ENCODE data around the gene BACE1.

Gene BACE1

GRCh38 chr11:117256573-117256972 is 59.5 kb downstream of the BACE1 start:
- no peak for ATAC-seq (replicated peaks; ENCODE audit: extremely low read depth, poor library complexity, severe bottlenecking)

GRCh38 chr11:117255966-117256365 is 60.1 kb downstream of the BACE1 start:
- Mint-ChIP-seq H3K27me3 (no peaks in the 10 kb centered on the region), H3K9me3 (no peaks in the 10 kb centered on the region), H3K27ac (ENCODE audit: low read depth) (peak overlapping the region; percentile 9), H3K36me3 (ENCODE audit: insufficient read depth) (peaks cover 12% of the 10 kb centered on the region), H3K4me1 (peaks cover 5% of the 10 kb centered on the region), H3K4me3 (no peak overlapping the region)
- no peak for ATAC-seq (replicated peaks; ENCODE audit: extremely low read depth, poor library complexity, severe bottlenecking)
- DNase-seq (ENCODE audit: low spot score in 2 of 2): no peak

More at GRCh38 chr11:117256573-117256972, 59.5 kb downstream of the BACE1 start:
- H3K4me1 Mint-ChIP-seq: peaks cover 5% of the 10 kb centered on the region
- H3K36me3 Mint-ChIP-seq (ENCODE audit: insufficient read depth): peaks cover 11% of the 10 kb centered on the region
- H3K9me3 Mint-ChIP-seq: no peaks in the 10 kb centered on the region
- H3K4me3 Mint-ChIP-seq: no peak overlapping the region
- H3K27ac Mint-ChIP-seq (ENCODE audit: low read depth): no peak overlapping the region
- no peak for DNase-seq (ENCODE audit: low spot score in 2 of 2)
- H3K27me3 Mint-ChIP-seq: no peaks in the 10 kb centered on the region

- Mint-ChIP-seq H3K4me1 (peaks cover 5% of the 10 kb centered on the region), H3K36me3 (ENCODE audit: insufficient read depth) (peaks cover 43% of the 10 kb centered on the region), H3K27ac (ENCODE audit: low read depth) (peak overlapping the region; percentile 54), H3K9me3 (no peaks in the 10 kb centered on the region), H3K27me3 (no peaks in the 10 kb centered on the region), H3K4me3 (no peak overlapping the region)
- DNase-seq (ENCODE audit: low spot score in 2 of 2) (no peak), ATAC-seq (replicated peaks; ENCODE audit: extremely low read depth, poor library complexity, severe bottlenecking) (no peak)
These were observed 64.5 kb downstream of the BACE1 start for GRCh38 chr11:117251506-117251905.

DNA sequence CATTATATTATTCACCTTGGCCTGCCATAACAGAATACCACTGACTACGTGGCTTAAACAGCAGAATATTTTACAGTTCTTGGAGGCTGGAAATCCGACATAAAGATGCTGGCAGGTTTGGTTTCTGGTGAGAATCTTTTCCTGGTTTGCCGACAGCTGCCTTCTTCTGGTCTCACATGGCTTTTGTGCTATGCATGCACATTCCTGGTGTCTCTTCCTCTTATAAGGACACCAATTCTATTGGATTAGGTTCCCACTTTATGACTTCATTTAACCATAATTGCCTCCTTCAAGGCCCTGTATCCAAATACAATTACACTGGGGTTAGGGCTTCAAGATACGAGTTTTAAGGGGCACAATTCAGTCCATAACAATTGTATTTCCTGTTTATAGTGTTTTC is 66.5 kb downstream of the BACE1 start:
- ATAC-seq (replicated peaks; ENCODE audit: extremely low read depth, poor library complexity, severe bottlenecking) (no peak), DNase-seq (ENCODE audit: low spot score in 2 of 2) (no peak)
- H3K4me3 Mint-ChIP-seq: no peak overlapping the region
- no peak overlapping the region for H3K27ac Mint-ChIP-seq (ENCODE audit: low read depth)
- H3K27me3 Mint-ChIP-seq: no peaks in the 10 kb centered on the region
- H3K4me1 Mint-ChIP-seq: no peaks in the 10 kb centered on the region
- no peaks in the 10 kb centered on the region for H3K9me3 Mint-ChIP-seq
- H3K36me3 Mint-ChIP-seq (ENCODE audit: insufficient read depth): peaks cover 57% of the 10 kb centered on the region

GRCh38 chr11:117248341-117248740 is 67.7 kb downstream of the BACE1 start:
- Mint-ChIP-seq H3K4me1 (no peaks in the 10 kb centered on the region), H3K4me3 (no peak overlapping the region), H3K27ac (ENCODE audit: low read depth) (no peak overlapping the region), H3K9me3 (no peaks in the 10 kb centered on the region), H3K27me3 (no peaks in the 10 kb centered on the region), H3K36me3 (ENCODE audit: insufficient read depth) (peaks cover 61% of the 10 kb centered on the region)
- DNase-seq (ENCODE audit: low spot score in 2 of 2) (no peak), ATAC-seq (replicated peaks; ENCODE audit: extremely low read depth, poor library complexity, severe bottlenecking) (no peak)

- Mint-ChIP-seq H3K27me3 (no peaks in the 10 kb centered on the region), H3K4me3 (no peak overlapping the region), H3K4me1 (peaks cover 2% of the 10 kb centered on the region), H3K36me3 (ENCODE audit: insufficient read depth) (peaks cover 33% of the 10 kb centered on the region), H3K9me3 (no peaks in the 10 kb centered on the region), H3K27ac (ENCODE audit: low read depth) (no peak overlapping the region)
- no peak for DNase-seq (ENCODE audit: low spot score in 2 of 2)
- ATAC-seq (replicated peaks; ENCODE audit: extremely low read depth, poor library complexity, severe bottlenecking): no peak
These were observed 76.8 kb downstream of the BACE1 start for GRCh38 chr11:117239295-117239694.

- DNase-seq (ENCODE audit: low spot score in 2 of 2) (no peak), ATAC-seq (replicated peaks; ENCODE audit: extremely low read depth, poor library complexity, severe bottlenecking) (no peak)
- no peak overlapping the region for H3K27ac Mint-ChIP-seq (ENCODE audit: low read depth)
- no peak overlapping the region for H3K4me3 Mint-ChIP-seq
- H3K36me3 Mint-ChIP-seq (ENCODE audit: insufficient read depth): peaks cover 33% of the 10 kb centered on the region
- H3K9me3 Mint-ChIP-seq: no peaks in the 10 kb centered on the region
- H3K27me3 Mint-ChIP-seq: no peaks in the 10 kb centered on the region
- peaks cover 10% of the 10 kb centered on the region for H3K4me1 Mint-ChIP-seq
These were observed 77.8 kb downstream of the BACE1 start for GRCh38 chr11:117238221-117238620.
